ENCODE data around the gene STIMATE. TPM values are rescaled to one million over a fixed set of nuclear protein-coding genes. Genes with fewer than 3 reads are reported as not detected.

Gene STIMATE
- total RNA-seq, 1 donor from 2014 or later: 17.6 TPM

- H3K4me3 Mint-ChIP-seq (ENCODE audit: low read depth): no peak overlapping the region
- no peaks in the 10 kb centered on the region for H3K36me3 Mint-ChIP-seq (ENCODE audit: low read depth)
- intact Hi-C loops (cut with micrococcal nuclease): no loop called here
- H3K4me1 Mint-ChIP-seq (ENCODE audit: low read depth): peaks cover 15% of the 10 kb centered on the region
- no peaks in the 10 kb centered on the region for H3K9me3 Mint-ChIP-seq
- DNase-seq (ENCODE audit: low spot score): no peak
- no peak overlapping the region for H3K27ac Mint-ChIP-seq
- no peaks in the 10 kb centered on the region for H3K27me3 Mint-ChIP-seq (ENCODE audit: low read depth)
Observed at GRCh38 chr3:52842424-52842823, 54.9 kb downstream of the STIMATE start.

- peaks cover 15% of the 10 kb centered on the region for H3K4me1 Mint-ChIP-seq (ENCODE audit: low read depth)
- intact Hi-C loops (cut with micrococcal nuclease): no loop called here
- H3K27me3 Mint-ChIP-seq (ENCODE audit: low read depth): no peaks in the 10 kb centered on the region
Observed at GRCh38 chr3:52841981-52842340, 55.4 kb downstream of the STIMATE start.

GRCh38 chr3:52841211-52841980 is 56.0 kb downstream of the STIMATE start:
- Mint-ChIP-seq H3K4me1 (ENCODE audit: low read depth) (peaks cover 18% of the 10 kb centered on the region), H3K4me3 (ENCODE audit: low read depth) (no peak overlapping the region), H3K27ac (no peak overlapping the region), H3K9me3 (no peaks in the 10 kb centered on the region), H3K36me3 (ENCODE audit: low read depth) (no peaks in the 10 kb centered on the region), H3K27me3 (ENCODE audit: low read depth) (no peaks in the 10 kb centered on the region)
- intact Hi-C loops (cut with micrococcal nuclease): no loop called here
- no peak for DNase-seq (ENCODE audit: low spot score)

More at GRCh38 chr3:52841981-52842340, 55.4 kb downstream of the STIMATE start:
- H3K27ac Mint-ChIP-seq: no peak overlapping the region
- no peaks in the 10 kb centered on the region for H3K9me3 Mint-ChIP-seq
- DNase-seq (ENCODE audit: low spot score): no peak
- H3K4me3 Mint-ChIP-seq (ENCODE audit: low read depth): no peak overlapping the region
- no peaks in the 10 kb centered on the region for H3K36me3 Mint-ChIP-seq (ENCODE audit: low read depth)

- no peak overlapping the region for H3K27ac Mint-ChIP-seq
Observed at GRCh38 chr3:52839892-52840545, 57.3 kb downstream of the STIMATE start.

GRCh38 chr3:52839268-52839575 is 58.1 kb downstream of the STIMATE start:
- H3K9me3 Mint-ChIP-seq: no peaks in the 10 kb centered on the region
- no peaks in the 10 kb centered on the region for H3K36me3 Mint-ChIP-seq (ENCODE audit: low read depth)
- no peak for DNase-seq (ENCODE audit: low spot score)
- intact Hi-C loops (cut with micrococcal nuclease): no loop called here
- H3K4me1 Mint-ChIP-seq (ENCODE audit: low read depth): peaks cover 18% of the 10 kb centered on the region
- H3K27me3 Mint-ChIP-seq (ENCODE audit: low read depth): no peaks in the 10 kb centered on the region
- H3K27ac Mint-ChIP-seq: no peak overlapping the region
- no peak overlapping the region for H3K4me3 Mint-ChIP-seq (ENCODE audit: low read depth)

More at GRCh38 chr3:52839892-52840545, 57.3 kb downstream of the STIMATE start:
- DNase-seq (ENCODE audit: low spot score): no peak
- intact Hi-C loops (cut with micrococcal nuclease): no loop called here
- no peaks in the 10 kb centered on the region for H3K27me3 Mint-ChIP-seq (ENCODE audit: low read depth)
- H3K36me3 Mint-ChIP-seq (ENCODE audit: low read depth): no peaks in the 10 kb centered on the region
- H3K9me3 Mint-ChIP-seq: no peaks in the 10 kb centered on the region
- H3K4me1 Mint-ChIP-seq (ENCODE audit: low read depth): peaks cover 18% of the 10 kb centered on the region
- no peak overlapping the region for H3K4me3 Mint-ChIP-seq (ENCODE audit: low read depth)

GRCh38 chr3:52838561-52839267 is 58.6 kb downstream of the STIMATE start:
- Mint-ChIP-seq H3K36me3 (ENCODE audit: low read depth) (no peaks in the 10 kb centered on the region), H3K27ac (no peak overlapping the region), H3K27me3 (ENCODE audit: low read depth) (no peaks in the 10 kb centered on the region), H3K9me3 (no peaks in the 10 kb centered on the region), H3K4me1 (ENCODE audit: low read depth) (peaks cover 18% of the 10 kb centered on the region), H3K4me3 (ENCODE audit: low read depth) (no peak overlapping the region)
- no peak for DNase-seq (ENCODE audit: low spot score)
- intact Hi-C loops (cut with micrococcal nuclease): no loop called here

- H3K4me3 Mint-ChIP-seq (ENCODE audit: low read depth): no peak overlapping the region
Observed at GRCh38 chr3:52836986-52837385, 60.4 kb downstream of the STIMATE start.

GRCh38 chr3:52836471-52836845 is 60.9 kb downstream of the STIMATE start:
- H3K9me3 Mint-ChIP-seq: no peaks in the 10 kb centered on the region
- H3K4me1 Mint-ChIP-seq (ENCODE audit: low read depth): peaks cover 19% of the 10 kb centered on the region
- no peaks in the 10 kb centered on the region for H3K27me3 Mint-ChIP-seq (ENCODE audit: low read depth)
- intact Hi-C loops (cut with micrococcal nuclease): no loop called here
- H3K4me3 Mint-ChIP-seq (ENCODE audit: low read depth): no peak overlapping the region
- no peaks in the 10 kb centered on the region for H3K36me3 Mint-ChIP-seq (ENCODE audit: low read depth)
- no peak overlapping the region for H3K27ac Mint-ChIP-seq
- no peak for DNase-seq (ENCODE audit: low spot score)

More at GRCh38 chr3:52836986-52837385, 60.4 kb downstream of the STIMATE start:
- DNase-seq (ENCODE audit: low spot score): no peak
- Mint-ChIP-seq H3K27ac (no peak overlapping the region), H3K27me3 (ENCODE audit: low read depth) (no peaks in the 10 kb centered on the region), H3K36me3 (ENCODE audit: low read depth) (no peaks in the 10 kb centered on the region), H3K9me3 (no peaks in the 10 kb centered on the region), H3K4me1 (ENCODE audit: low read depth) (peaks cover 18% of the 10 kb centered on the region)
- intact Hi-C loops (cut with micrococcal nuclease): no loop called here

GRCh38 chr3:52835766-52836470 is 61.4 kb downstream of the STIMATE start:
- DNase-seq (ENCODE audit: low spot score): no peak
- H3K27ac Mint-ChIP-seq: no peak overlapping the region
- no peaks in the 10 kb centered on the region for H3K9me3 Mint-ChIP-seq
- H3K4me3 Mint-ChIP-seq (ENCODE audit: low read depth): no peak overlapping the region
- H3K4me1 Mint-ChIP-seq (ENCODE audit: low read depth): peaks cover 20% of the 10 kb centered on the region
- intact Hi-C loops (cut with micrococcal nuclease): no loop called here
- no peaks in the 10 kb centered on the region for H3K36me3 Mint-ChIP-seq (ENCODE audit: low read depth)
- no peaks in the 10 kb centered on the region for H3K27me3 Mint-ChIP-seq (ENCODE audit: low read depth)

- H3K27ac Mint-ChIP-seq: no peak within 1 kb of the TSS
- H3K27me3 Mint-ChIP-seq (ENCODE audit: low read depth): no peaks in the 10 kb centered on the region
- H3K36me3 Mint-ChIP-seq (ENCODE audit: low read depth): no peaks in the 10 kb centered on the region
- no peaks in the 10 kb centered on the region for H3K9me3 Mint-ChIP-seq
- H3K4me1 Mint-ChIP-seq (ENCODE audit: low read depth): peaks cover 20% of the 10 kb centered on the region
- no peak within 1 kb of the TSS for H3K4me3 Mint-ChIP-seq (ENCODE audit: low read depth)
- DNase-seq (ENCODE audit: low spot score): no peak
- intact Hi-C loops (cut with micrococcal nuclease): no loop called here
Observed at GRCh38 chr3:52834871-52835501, 62.4 kb downstream of the STIMATE start, which contains the start of gene MUSTN1. Gene MUSTN1 (minus strand): TSS chr3:52835019. CDS start chr3:52834948, 71 bp downstream.

GRCh38 chr3:52833202-52833601 is 64.1 kb downstream of the STIMATE start:
- no peak for DNase-seq (ENCODE audit: low spot score)
- H3K36me3 Mint-ChIP-seq (ENCODE audit: low read depth): no peaks in the 10 kb centered on the region
- H3K4me1 Mint-ChIP-seq (ENCODE audit: low read depth): peaks cover 9% of the 10 kb centered on the region
- no peak overlapping the region for H3K27ac Mint-ChIP-seq
- no peaks in the 10 kb centered on the region for H3K27me3 Mint-ChIP-seq (ENCODE audit: low read depth)
- intact Hi-C loops (cut with micrococcal nuclease): no loop called here
- H3K9me3 Mint-ChIP-seq: no peaks in the 10 kb centered on the region
- H3K4me3 Mint-ChIP-seq (ENCODE audit: low read depth): no peak overlapping the region

GRCh38 chr3:52831500-52832301 is 65.6 kb downstream of the STIMATE start:
- DNase-seq (ENCODE audit: low spot score): no peak
- H3K4me3 Mint-ChIP-seq (ENCODE audit: low read depth): no peak overlapping the region
- H3K9me3 Mint-ChIP-seq: no peaks in the 10 kb centered on the region
- peaks cover 3% of the 10 kb centered on the region for H3K4me1 Mint-ChIP-seq (ENCODE audit: low read depth)
- intact Hi-C loops (cut with micrococcal nuclease): no loop called here
- no peaks in the 10 kb centered on the region for H3K36me3 Mint-ChIP-seq (ENCODE audit: low read depth)
- H3K27ac Mint-ChIP-seq: no peak overlapping the region
- H3K27me3 Mint-ChIP-seq (ENCODE audit: low read depth): no peaks in the 10 kb centered on the region

All from activated T-helper 2 cell treated with anti-CD3 and anti-CD28 coated beads, Interferon-gamma antibody, Interleukin-2, Interleukin-4, amounts not matched to agents 10 μg/mL and 5 μg/mL and 100 μg/mL, durations not matched to agents 14 hours and 24 hours and 36 hours (primary cell).